Ishikawa (cell line): Measurements from ENCODE around the gene E2F2.

Experiments
- CEBPB ChIP-seq: IDR thresholded peaks from 2 replicates; pipeline ENCODE4 v1.6.1; 2012
- CREB1 ChIP-seq: IDR thresholded peaks from 2 replicates; pipeline ENCODE4 v1.6.1; 2012; ENCODE audit warnings: low read depth
- EP300 ChIP-seq: IDR thresholded peaks from 2 replicates; pipeline ENCODE4 v1.6.1; 2012; ENCODE audit warnings: borderline replicate concordance
- FOXM1 ChIP-seq: IDR thresholded peaks from 2 replicates; pipeline ENCODE4 v1.6.1; 2012; ENCODE audit warnings: low read depth, borderline replicate concordance
- NFIC ChIP-seq: IDR thresholded peaks from 2 replicates; pipeline ENCODE4 v1.6.1; 2012
- RAD21 ChIP-seq: IDR thresholded peaks from 2 replicates; pipeline ENCODE4 v1.6.1; 2012; ENCODE audit warnings: low read depth
- TAF1 ChIP-seq: IDR thresholded peaks from 2 replicates; pipeline ENCODE4 v1.6.1; 2012; ENCODE audit warnings: low read depth, mild to moderate bottlenecking
- TCF12 ChIP-seq: IDR thresholded peaks from 2 replicates; pipeline ENCODE4 v1.6.1; 2012; ENCODE audit warnings: low read depth
- TEAD4 ChIP-seq: IDR thresholded peaks from 2 replicates; pipeline ENCODE4 v1.6.1; 2012
- YY1 ChIP-seq: IDR thresholded peaks from 2 replicates; pipeline ENCODE4 v1.6.1; 2012; ENCODE audit warnings: low read depth
- TF ChIP-seq, protein P1 (sequence below): IDR thresholded peaks from 2 replicates; pipeline ENCODE4 v1.6.1; 2012; ENCODE audit warnings: low read depth, mild to moderate bottlenecking
- TF ChIP-seq, protein P2 (sequence below): IDR thresholded peaks from 2 replicates; pipeline ENCODE4 v1.6.1; 2012
- TF ChIP-seq, protein P3 (sequence below): IDR thresholded peaks from 2 replicates; pipeline ENCODE4 v1.6.1; 2012

DNA sequence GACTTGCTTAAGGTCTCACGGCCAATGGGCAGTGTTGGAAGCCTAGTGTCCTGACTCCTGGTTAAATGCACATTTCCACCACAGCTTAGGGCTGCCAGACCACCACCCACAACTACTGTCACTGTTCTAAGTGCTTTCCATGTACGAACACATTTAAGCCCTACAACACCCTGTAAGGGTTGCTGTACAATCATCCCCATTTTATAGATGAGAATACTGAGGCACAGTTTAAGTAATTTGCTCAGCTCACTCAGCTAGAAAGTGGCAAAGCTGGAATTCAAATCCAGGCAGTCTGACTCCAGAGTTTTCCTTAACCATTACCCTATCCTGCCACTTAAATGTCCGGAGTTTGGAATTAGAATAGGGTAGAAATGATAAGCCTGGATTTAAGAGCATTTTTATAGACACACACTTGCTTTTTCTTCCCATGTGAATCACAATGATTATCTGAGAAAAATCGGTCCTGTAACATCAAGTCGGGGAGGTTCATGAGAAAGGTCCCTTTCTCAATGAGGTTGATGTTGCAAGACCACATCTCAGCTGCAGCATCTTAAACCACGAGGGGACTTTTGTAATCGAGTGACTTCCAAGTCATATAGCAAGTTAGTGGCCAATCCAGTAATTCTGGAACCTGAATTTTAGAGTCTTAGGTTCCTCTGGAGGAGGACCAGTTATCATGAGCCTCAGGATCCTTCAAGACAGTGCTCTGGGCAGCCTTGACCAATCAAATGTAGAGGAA is 8.6 kb downstream of the E2F2 start:
- TF ChIP-seq CREB1: no peak
- TF ChIP-seq, protein P1, sequence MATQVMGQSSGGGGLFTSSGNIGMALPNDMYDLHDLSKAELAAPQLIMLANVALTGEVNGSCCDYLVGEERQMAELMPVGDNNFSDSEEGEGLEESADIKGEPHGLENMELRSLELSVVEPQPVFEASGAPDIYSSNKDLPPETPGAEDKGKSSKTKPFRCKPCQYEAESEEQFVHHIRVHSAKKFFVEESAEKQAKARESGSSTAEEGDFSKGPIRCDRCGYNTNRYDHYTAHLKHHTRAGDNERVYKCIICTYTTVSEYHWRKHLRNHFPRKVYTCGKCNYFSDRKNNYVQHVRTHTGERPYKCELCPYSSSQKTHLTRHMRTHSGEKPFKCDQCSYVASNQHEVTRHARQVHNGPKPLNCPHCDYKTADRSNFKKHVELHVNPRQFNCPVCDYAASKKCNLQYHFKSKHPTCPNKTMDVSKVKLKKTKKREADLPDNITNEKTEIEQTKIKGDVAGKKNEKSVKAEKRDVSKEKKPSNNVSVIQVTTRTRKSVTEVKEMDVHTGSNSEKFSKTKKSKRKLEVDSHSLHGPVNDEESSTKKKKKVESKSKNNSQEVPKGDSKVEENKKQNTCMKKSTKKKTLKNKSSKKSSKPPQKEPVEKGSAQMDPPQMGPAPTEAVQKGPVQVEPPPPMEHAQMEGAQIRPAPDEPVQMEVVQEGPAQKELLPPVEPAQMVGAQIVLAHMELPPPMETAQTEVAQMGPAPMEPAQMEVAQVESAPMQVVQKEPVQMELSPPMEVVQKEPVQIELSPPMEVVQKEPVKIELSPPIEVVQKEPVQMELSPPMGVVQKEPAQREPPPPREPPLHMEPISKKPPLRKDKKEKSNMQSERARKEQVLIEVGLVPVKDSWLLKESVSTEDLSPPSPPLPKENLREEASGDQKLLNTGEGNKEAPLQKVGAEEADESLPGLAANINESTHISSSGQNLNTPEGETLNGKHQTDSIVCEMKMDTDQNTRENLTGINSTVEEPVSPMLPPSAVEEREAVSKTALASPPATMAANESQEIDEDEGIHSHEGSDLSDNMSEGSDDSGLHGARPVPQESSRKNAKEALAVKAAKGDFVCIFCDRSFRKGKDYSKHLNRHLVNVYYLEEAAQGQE: no peak
- no peak for TF ChIP-seq TEAD4
- TF ChIP-seq, protein P2, sequence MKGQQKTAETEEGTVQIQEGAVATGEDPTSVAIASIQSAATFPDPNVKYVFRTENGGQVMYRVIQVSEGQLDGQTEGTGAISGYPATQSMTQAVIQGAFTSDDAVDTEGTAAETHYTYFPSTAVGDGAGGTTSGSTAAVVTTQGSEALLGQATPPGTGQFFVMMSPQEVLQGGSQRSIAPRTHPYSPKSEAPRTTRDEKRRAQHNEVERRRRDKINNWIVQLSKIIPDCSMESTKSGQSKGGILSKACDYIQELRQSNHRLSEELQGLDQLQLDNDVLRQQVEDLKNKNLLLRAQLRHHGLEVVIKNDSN: no peak
- no peak for TF ChIP-seq RAD21
- TF ChIP-seq, protein P3, sequence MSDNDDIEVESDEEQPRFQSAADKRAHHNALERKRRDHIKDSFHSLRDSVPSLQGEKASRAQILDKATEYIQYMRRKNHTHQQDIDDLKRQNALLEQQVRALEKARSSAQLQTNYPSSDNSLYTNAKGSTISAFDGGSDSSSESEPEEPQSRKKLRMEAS: no peak
- no peak for TF ChIP-seq EP300
- no peak for TF ChIP-seq YY1
- TF ChIP-seq TAF1: no peak
- no peak for TF ChIP-seq FOXM1
- no peak for TF ChIP-seq CEBPB
- no peak for TF ChIP-seq NFIC
- TF ChIP-seq TCF12: no peak
